ENCODE data around the gene ZMYM3.

- TF ChIP-seq CTCF (IDR thresholded peaks at IDR 0.05) (no peak), POLR2A (IDR thresholded peaks at IDR 0.05) (no peak)
These were observed 44.2 kb upstream of the ZMYM3 start for GRCh38 chrX:71298119-71298518.
